ENCODE data around the gene HS3ST2. TPM values are rescaled to one million over a fixed set of nuclear protein-coding genes. Genes with fewer than 3 reads are reported as not detected.
"Not testable (repeated sequence)": the region's sequence is repeated elsewhere in the genome, so short reads cannot be mapped to it uniquely, and the experiment has no call there.

HS3ST2 gene
- total and polyA plus RNA-seq, 2 experiments from 2014 or later: 0.17 TPM; not detected in 1

DNA sequence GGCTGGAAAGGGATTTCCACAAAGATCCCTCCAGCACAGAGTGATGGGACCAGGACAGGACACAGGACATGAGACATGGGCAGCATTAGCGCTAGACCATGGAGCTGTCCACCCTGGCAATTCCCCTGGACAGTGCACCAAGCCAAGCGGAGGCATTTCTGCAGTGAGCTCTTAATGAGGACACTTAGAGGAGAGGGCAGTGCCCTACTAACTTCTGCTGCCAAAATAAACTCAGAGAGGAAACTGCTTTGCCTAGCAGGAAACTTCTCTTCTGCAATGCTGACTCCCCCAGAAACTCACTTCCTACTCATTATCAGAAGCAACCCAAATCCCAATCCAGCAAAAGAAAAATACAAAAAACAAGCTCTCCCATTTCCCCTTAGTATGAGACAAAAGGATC is 119.2 kb downstream of the HS3ST2 start:
- Histone ChIP-seq H3K9me2 (replicated peaks; ENCODE audit: insufficient read depth) (no peaks in the 10 kb centered on the region), H4K20me1 (ENCODE audit: insufficient read depth, poor library complexity, severe bottlenecking) (no peaks in the 10 kb centered on the region), H3K4me3 (no peak overlapping the region), H3K79me2 (no peaks in the 10 kb centered on the region), H3K27me3 (peaks cover 23% of the 10 kb centered on the region), H3K4me2 (no peak overlapping the region), H3K4me1 (ENCODE audit: insufficient read depth) (no peaks in the 10 kb centered on the region), H3K9me3 (ENCODE audit: low read depth) (no peaks in the 10 kb centered on the region), H3K27ac (no peak overlapping the region), H2AFZ (no peak overlapping the region), H3K36me3 (replicated peaks; ENCODE audit: insufficient read depth, low read depth) (no peaks in the 10 kb centered on the region)
- no peak for DNase-seq (ENCODE audit: low spot score)
- TF ChIP-seq, protein P1, sequence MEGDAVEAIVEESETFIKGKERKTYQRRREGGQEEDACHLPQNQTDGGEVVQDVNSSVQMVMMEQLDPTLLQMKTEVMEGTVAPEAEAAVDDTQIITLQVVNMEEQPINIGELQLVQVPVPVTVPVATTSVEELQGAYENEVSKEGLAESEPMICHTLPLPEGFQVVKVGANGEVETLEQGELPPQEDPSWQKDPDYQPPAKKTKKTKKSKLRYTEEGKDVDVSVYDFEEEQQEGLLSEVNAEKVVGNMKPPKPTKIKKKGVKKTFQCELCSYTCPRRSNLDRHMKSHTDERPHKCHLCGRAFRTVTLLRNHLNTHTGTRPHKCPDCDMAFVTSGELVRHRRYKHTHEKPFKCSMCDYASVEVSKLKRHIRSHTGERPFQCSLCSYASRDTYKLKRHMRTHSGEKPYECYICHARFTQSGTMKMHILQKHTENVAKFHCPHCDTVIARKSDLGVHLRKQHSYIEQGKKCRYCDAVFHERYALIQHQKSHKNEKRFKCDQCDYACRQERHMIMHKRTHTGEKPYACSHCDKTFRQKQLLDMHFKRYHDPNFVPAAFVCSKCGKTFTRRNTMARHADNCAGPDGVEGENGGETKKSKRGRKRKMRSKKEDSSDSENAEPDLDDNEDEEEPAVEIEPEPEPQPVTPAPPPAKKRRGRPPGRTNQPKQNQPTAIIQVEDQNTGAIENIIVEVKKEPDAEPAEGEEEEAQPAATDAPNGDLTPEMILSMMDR (IDR thresholded peaks at IDR 0.05; ENCODE audit: poor library complexity): no peak
- no peak for TF ChIP-seq EZH2phosphoT487 (IDR thresholded peaks at IDR 0.05; ENCODE audit: low read depth, severe bottlenecking, unreplicated experiment)
- TF ChIP-seq EZH2 (IDR thresholded peaks at IDR 0.05; ENCODE audit: borderline replicate concordance): no peak
- WGBS (ENCODE audit: low lambda C conversion rate, missing lambda C conversion rate): 76% methylated on average over 2 of the region's 2 CpGs

DNA sequence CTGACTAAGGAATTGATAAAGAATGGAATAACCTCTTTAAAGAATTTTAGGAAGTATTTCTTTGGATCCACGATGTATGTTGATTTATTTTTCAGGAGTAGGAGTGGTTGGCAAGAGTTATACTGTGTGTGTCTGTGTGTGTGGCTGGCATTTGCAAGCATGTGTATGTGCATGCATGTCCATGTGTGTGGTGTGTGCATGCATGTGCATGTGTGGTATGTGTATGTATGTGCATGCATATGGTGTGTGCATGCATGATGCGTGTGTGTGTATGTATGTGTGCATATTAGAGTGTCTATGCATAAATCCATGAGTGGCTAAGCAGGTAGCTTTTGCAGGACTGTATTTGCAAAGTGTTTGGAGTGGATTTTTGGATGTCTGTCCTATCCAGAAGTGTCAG is 120.8 kb downstream of the HS3ST2 start:
- 92% methylated on average over 2 of the region's 2 CpGs for WGBS (ENCODE audit: low lambda C conversion rate, missing lambda C conversion rate)
- Histone ChIP-seq H3K36me3 (replicated peaks; ENCODE audit: insufficient read depth, low read depth) (no peaks in the 10 kb centered on the region), H3K79me2 (no peaks in the 10 kb centered on the region)

DNA sequence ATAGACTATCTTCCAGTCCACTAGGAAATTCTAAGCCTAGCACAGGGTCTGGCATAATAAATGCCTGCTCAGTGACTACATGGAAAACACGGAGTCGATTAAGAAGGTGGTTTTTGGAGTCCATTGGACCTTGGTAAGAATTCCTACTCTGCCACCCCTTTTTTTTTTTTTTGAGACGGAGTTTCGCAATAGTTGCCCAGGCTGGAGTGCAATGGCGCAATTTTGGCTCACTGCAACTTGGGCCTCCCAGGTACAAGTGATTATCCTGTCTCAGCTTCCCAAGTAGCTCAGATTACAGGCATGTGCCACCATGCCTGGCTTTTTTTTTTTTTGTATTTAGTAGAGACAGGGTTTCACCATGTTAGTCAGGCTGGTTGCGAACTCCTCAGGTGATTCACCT is 123.2 kb downstream of the HS3ST2 start:
- no peaks in the 10 kb centered on the region for H3K9me2 ChIP-seq (replicated peaks; ENCODE audit: insufficient read depth)
- TF ChIP-seq EZH2phosphoT487 (IDR thresholded peaks at IDR 0.05; ENCODE audit: low read depth, severe bottlenecking, unreplicated experiment) (no peak), EZH2 (IDR thresholded peaks at IDR 0.05; ENCODE audit: borderline replicate concordance) (no peak)
- TF ChIP-seq, protein P1 (IDR thresholded peaks at IDR 0.05; ENCODE audit: poor library complexity): no peak
- H3K4me2 ChIP-seq: no peak overlapping the region
- H3K27me3 ChIP-seq: peaks cover 12% of the 10 kb centered on the region
- H3K79me2 ChIP-seq: no peaks in the 10 kb centered on the region
- no peak overlapping the region for H3K27ac ChIP-seq
- no peaks in the 10 kb centered on the region for H3K4me1 ChIP-seq (ENCODE audit: insufficient read depth)
- WGBS (ENCODE audit: low lambda C conversion rate, missing lambda C conversion rate): 86% methylated on average over 6 of the region's 6 CpGs
- no peak for DNase-seq (ENCODE audit: low spot score)
- H2AFZ ChIP-seq: no peak overlapping the region
- H3K9me3 ChIP-seq (ENCODE audit: low read depth): no peaks in the 10 kb centered on the region
- H3K36me3 ChIP-seq (replicated peaks; ENCODE audit: insufficient read depth, low read depth): no peaks in the 10 kb centered on the region
- no peak overlapping the region for H3K4me3 ChIP-seq
- no peaks in the 10 kb centered on the region for H4K20me1 ChIP-seq (ENCODE audit: insufficient read depth, poor library complexity, severe bottlenecking)

More for the DNA sequence above, 120.8 kb downstream of the HS3ST2 start:
- Histone ChIP-seq H3K4me1 (ENCODE audit: insufficient read depth) (no peaks in the 10 kb centered on the region), H4K20me1 (ENCODE audit: insufficient read depth, poor library complexity, severe bottlenecking) (no peaks in the 10 kb centered on the region), H3K4me3 (no peak overlapping the region), H3K27ac (no peak overlapping the region), H3K4me2 (no peak overlapping the region), H3K27me3 (peaks cover 23% of the 10 kb centered on the region), H3K9me2 (replicated peaks; ENCODE audit: insufficient read depth) (no peaks in the 10 kb centered on the region), H2AFZ (no peak overlapping the region), H3K9me3 (ENCODE audit: low read depth) (no peaks in the 10 kb centered on the region)
- TF ChIP-seq EZH2 (IDR thresholded peaks at IDR 0.05; ENCODE audit: borderline replicate concordance): no peak
- TF ChIP-seq, protein P1 (IDR thresholded peaks at IDR 0.05; ENCODE audit: poor library complexity): no peak
- DNase-seq (ENCODE audit: low spot score): no peak

DNA sequence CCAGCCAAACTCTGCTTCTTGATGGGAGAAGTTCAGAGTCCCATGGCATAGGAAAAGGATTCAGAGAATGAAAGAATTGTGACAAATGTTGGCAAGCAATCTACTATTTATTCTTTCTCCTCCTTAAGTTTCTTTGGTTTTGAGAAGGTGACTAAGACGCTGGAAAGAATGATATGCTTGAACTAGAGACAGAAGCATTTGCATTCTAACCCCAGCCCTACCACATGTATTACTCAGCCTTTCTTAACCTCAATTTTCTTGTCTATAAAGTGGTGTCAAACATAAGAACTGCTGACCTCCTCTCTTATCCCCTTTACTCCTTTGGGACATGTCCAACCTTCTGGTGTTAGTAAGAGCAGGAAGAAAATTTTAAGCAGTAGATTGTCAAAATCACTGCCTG is 124.7 kb downstream of the HS3ST2 start:
- no peaks in the 10 kb centered on the region for H3K9me3 ChIP-seq (ENCODE audit: low read depth)
- no peak overlapping the region for H3K27ac ChIP-seq
- H3K9me2 ChIP-seq (replicated peaks; ENCODE audit: insufficient read depth): no peaks in the 10 kb centered on the region
- H3K36me3 ChIP-seq (replicated peaks; ENCODE audit: insufficient read depth, low read depth): no peaks in the 10 kb centered on the region
- H2AFZ ChIP-seq: no peak overlapping the region
- WGBS (ENCODE audit: low lambda C conversion rate, missing lambda C conversion rate): 80% methylated on average over 1 of the region's 1 CpG
- peaks cover 6% of the 10 kb centered on the region for H3K27me3 ChIP-seq
- H3K79me2 ChIP-seq: no peaks in the 10 kb centered on the region
- DNase-seq (ENCODE audit: low spot score): no peak
- no peak for TF ChIP-seq EZH2phosphoT487 (IDR thresholded peaks at IDR 0.05; ENCODE audit: low read depth, severe bottlenecking, unreplicated experiment)
- TF ChIP-seq EZH2 (IDR thresholded peaks at IDR 0.05; ENCODE audit: borderline replicate concordance): no peak
- TF ChIP-seq, protein P1 (IDR thresholded peaks at IDR 0.05; ENCODE audit: poor library complexity): no peak
- H3K4me1 ChIP-seq (ENCODE audit: insufficient read depth): no peaks in the 10 kb centered on the region
- H3K4me3 ChIP-seq: no peak overlapping the region
- no peaks in the 10 kb centered on the region for H4K20me1 ChIP-seq (ENCODE audit: insufficient read depth, poor library complexity, severe bottlenecking)
- no peak overlapping the region for H3K4me2 ChIP-seq

DNA sequence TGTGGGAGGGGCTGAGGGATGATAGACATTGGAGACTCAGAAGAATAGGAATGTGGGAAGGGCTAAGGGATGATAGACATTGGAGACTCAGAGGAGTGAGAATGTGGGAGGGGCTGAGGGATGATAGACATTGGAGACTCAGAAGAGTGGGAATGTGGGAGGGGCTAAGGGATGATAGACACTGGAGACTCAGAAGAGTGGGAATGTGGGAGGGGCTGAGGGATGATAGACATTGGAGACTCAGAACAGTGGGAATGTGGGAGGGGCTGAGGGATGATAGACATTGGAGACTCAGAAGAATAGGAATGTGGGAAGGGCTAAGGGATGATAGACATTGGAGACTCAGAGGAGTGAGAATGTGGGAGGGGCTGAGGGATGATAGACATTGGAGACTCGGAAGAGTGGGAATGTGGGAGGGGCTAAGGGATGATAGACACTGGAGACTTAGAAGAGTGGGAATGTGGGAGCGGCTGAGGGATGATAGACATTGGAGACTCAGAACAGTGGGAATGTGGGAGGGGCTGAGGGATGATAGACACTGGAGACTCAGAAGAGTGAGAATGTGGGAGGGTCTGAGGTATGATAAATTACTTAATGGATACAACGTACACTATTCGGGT is 125.9 kb downstream of the HS3ST2 start:
- H3K9me3 ChIP-seq (ENCODE audit: low read depth); DNase-seq (ENCODE audit: low spot score); H4K20me1 ChIP-seq (ENCODE audit: insufficient read depth, poor library complexity, severe bottlenecking); H3K4me1 ChIP-seq (ENCODE audit: insufficient read depth); H3K9me2 ChIP-seq (replicated peaks; ENCODE audit: insufficient read depth); H3K4me3 ChIP-seq; H3K79me2 ChIP-seq; H3K4me2 ChIP-seq; H3K27ac ChIP-seq; H2AFZ ChIP-seq; H3K36me3 ChIP-seq (replicated peaks; ENCODE audit: insufficient read depth, low read depth): not testable (repeated sequence)
- peaks cover 10% of the 10 kb centered on the region for H3K27me3 ChIP-seq
- WGBS (ENCODE audit: low lambda C conversion rate, missing lambda C conversion rate): 83% methylated on average over 3 of the region's 4 CpGs

Data from hepatocyte (in vitro differentiated cells).